ENCODE results near the gene PTTG1IP.

PTTG1IP gene

DNA sequence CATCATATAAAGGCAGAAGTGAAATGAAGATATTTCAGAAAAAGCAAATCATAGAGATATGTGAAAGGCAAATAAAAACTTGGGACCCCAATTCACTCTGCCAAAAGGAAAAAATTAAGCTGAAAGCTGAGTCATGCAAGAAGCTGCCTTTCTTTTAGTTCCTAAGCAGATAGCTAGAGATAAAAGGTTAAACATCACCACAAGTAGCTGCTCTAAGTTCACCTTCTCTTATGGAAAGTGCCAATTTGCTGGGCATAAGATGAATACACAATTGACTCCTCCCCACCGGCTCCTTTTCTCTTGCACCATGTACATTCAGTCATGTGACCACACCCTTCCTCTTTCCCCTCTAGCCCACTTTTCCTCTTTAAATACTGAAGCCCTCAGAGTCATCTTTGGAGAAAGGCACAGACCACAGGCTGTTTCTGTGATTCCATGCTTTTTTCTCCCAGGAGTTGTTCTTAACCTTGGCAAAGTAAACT lies 50.3 kb downstream of the PTTG1IP start:
- no peak for DNase-seq (ENCODE audit: low spot score)

DNA sequence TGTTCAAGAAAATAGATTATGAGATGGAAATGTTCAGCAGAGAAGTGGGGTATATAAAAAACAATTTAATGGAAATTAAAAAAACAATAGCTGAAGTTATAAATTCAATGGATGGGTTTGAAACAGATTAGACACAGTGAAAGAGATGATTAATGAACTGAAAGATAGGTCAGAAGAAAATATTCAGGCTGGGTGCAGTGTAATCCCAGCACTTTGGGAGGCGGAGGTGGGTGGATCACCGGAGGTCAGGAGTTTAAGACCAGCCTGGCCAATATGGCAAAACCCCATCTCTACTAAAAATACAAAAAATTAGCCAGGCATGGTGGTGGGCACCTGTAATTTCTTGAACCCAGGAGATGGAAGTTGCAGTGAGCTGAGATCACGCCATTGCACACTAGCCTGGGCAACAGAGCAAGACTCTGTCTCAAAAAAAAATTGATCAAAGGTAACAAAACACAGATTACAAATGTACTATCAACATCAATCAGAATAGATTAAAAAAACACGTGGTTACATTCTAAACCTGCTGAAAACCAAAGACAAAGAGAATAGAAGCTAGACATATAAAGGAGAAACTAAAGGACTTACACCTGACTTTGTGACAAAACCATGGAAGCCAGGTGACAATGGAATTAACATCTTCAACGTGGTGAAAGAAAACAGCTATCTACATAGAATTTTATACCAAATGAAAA lies 50.9 kb downstream of the PTTG1IP start:
- DNase-seq (ENCODE audit: low spot score), result no peak

DNA sequence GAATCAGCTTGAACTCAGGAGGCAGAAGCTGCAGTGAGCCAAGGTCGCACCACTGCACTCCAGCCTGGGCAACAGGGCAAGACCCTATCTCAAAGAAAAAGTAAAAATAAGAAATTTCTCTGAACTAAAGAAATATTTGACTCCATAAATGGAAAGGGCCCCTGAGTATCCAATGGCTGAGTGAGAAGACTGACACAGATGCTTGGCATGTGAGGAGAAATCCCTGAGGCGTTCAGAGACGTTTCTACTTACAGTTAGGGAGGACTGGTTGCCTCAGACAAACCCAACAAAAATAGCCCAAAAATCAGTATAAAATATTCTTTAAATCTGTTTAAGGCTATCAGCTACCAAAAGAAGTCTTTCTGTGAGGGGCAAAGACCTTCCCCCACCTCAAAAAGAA lies 52.6 kb downstream of the PTTG1IP start:
- DNase-seq (ENCODE audit: low spot score), result no peak

DNA sequence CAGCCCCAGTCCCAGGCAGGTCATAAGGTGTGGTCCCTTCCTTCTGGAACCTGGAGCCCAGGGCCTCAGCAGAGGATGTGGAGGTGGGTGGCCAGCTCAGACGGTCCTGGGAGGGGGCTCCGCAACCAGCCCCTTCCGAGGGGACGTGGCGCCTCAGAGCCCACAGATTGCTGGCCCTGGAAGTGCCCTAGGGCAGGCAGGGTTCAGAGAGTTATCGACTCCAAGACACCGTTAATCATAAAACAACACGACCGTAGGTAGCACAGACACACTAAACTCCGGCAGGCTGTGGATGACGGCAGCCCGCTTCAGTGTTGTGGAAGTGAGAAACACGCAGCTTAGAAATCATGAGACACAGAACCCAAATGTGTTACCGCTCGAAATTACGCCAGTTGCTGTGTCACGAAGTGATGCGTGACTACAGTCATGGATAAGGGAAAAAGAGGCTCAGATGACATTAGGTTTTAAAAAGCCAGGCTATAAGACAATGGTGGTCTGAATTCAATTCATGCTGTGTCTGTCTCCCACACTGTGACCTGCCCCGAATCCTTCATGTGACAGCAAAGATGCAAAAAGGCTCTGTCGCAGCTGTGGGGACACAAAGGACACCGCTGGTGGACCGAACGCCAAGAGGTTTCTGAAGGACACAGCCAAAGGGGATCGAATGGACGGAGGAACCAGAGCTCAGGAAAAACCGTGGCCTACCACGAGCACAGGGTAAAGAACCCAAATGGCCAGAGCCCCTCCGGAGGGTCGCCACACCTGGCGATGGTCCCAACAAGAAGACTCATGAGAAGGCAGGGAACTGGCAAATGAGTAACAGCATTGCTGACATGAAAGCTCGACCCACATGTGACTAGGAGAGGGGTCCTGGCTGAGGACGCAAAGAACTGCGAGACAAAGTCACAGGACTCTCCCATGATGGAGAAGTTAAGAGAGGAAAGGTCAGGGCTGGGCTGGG lies 53.9 kb downstream of the PTTG1IP start:
- no peak for DNase-seq (ENCODE audit: low spot score)

DNA sequence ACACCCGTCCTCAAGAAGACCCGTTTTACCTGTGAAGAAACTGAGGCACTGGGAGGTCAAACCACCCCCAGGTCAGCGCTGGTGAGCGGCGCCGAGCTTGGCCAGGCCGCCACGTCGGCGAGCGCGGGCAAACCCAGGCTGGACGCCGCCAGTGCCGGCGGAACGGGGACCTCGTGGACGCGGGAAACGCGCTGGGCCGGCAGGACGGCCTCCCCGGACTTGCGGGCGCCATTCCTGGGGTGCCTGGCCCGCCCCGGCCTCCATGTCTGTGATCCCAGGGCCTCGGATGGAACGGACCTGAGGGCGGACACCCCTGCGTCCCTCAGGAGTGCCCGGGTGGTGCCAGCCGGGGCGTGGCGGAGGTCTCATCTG lies 54.9 kb downstream of the PTTG1IP start:
- no peak for DNase-seq (ENCODE audit: low spot score)

DNA sequence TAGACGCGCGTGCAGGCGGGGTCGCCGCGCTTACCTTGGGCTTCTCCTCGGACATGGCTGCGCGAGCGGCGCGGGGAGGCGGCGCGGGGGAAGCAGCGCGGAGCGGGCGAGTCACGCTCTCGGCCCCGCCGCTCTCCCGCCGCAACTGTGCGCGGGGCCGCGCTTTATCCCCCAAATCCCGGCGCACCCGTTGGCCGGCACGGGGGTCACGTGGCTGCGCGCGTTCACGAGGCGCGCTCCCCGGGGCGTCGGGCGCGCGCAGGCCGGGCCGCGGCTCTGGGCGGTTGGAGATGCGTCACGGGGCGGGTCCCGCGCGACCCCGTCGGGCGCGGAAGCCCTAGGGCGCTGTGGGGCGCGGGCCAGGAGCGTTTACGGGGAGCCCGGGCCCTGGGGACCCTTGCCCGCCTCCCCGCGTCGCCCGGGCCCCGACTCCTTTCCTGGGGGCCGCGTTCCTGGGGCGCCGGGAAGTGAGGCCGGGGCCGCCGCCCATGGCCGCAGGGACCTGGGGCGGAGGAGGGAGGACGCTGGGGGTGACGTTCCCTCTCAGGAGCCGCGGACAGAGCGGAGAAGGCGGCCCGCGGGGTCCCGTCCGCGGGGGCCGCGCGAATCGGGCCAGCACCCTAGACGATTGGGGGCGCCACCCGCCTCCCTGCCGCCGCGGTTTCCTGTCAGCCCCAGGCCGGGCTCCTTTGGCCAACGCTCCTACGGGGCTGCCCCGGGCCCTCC lies 55.4 kb downstream of the PTTG1IP start, which contains the start of gene SUMO3:
TSS of gene SUMO3 (minus strand) at position 149 of the 726 bp plus-strand sequence. CDS start at position 55, 94 bp downstream.
- peak; percentile 78 for DNase-seq (ENCODE audit: low spot score)

DNA sequence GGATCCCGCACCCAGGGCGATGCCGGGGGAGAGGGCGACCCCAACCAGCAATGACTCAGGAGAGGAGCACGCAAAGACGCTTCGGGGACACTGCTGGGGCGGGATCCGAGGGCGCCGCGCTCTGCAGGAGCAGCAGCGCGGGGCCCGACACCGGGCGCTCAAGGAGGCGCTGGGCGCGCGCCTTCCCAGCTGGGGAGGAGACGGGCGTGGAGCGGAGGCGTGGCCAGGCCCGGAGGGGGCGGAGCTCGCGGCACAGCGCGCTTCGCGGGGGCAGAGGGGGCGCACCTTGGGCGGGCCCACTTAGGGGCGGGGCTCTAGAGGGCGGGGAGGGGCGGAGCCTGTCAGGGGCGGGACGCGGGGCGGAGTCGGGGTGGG lies 56.0 kb downstream of the PTTG1IP start:
- peak; percentile 95 for DNase-seq (ENCODE audit: low spot score)

DNA sequence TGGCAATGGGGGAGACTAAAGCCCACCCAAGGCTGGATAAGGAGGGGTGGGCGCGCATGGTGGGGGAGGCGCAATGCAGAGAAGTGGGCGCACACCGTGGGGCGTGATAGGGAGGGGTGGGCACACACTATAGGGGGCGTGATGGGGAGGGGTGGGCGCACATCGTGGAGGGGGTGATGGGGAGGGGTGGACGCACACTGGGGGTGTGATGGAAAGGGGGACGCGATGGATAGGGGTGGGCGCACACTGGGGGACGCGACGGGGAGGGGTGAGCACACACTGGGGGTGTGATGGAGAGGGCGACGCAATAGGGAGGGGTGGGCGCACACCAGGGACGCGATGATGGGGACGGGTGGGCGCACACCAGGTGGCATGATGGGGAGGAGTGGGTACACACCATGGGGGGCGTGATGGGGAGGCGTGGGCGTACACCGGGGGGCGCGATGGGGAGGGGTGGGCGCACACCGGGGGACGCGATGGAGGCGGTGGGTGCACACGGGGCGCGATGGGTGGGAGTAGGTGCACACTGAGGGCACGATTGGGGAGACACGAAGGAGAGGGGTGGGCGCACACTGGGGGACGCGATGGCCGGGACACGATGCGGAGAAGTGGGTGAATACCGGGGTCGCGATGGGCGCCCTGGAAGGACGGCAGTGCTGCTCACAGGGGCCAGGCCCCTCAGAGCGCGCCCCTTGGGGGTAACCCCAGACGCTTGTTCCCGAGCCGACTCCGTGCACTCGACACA lies 56.6 kb downstream of the PTTG1IP start:
- DNase-seq (ENCODE audit: low spot score), result peak; percentile 33

DNA sequence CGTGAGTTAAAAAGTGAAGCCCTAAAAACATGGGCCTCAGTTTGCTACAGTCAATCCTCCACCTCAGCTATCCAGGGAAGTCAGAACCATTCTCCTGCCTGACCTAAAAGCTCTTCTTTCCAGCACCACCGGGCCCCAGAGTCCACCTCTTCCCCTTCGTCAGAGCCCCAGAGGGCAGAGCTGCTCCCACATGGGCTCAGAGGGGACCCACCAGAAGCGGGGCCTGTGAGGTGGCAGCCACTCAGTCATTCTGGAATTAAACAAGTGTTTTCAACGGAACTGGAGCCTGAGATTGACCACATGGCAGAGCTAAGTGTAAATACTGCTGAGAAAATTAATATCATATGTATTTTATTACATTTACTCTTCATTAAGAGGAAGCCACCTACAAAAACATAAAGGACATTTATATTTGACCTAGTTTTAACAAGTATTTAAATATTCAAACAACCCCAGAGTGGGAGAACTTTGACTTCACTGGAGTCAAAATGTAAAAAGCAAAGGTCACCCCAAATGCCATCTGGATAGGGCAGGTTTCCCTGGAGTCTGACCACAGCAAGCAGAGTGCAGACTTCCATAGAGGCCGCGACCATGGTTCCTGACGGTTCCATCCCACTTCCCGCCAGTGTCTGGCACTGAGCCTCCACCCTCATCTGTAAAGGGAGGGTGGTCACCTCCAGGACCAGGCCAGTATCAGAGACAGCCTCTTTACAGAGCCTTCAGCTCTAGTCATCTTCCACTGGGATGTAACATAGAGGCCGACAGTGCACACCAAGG lies 57.5 kb downstream of the PTTG1IP start:
- no peak for DNase-seq (ENCODE audit: low spot score)

DNA sequence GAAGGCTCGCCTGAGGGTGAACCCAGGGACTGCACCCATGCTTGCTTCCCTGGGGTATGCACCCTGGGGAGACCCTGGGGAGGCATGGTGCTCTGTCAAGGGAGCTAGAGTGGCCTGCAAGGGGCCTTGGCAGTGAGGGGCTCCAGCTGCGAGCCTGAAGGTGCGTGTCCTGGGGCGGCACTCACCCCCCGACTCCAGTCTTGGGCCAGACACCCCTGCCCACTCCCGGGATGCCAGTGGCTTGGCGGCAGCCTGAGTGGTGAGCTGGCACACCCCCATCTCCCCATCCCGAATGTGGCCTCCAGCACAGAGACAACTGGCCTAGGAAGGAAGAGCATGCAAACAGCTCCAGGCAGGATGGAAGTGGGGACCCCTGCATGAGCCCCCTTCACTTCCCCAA lies 58.3 kb downstream of the PTTG1IP start:
- no peak for DNase-seq (ENCODE audit: low spot score)

GRCh38 chr21:44814498-44815023 lies 58.9 kb downstream of the PTTG1IP start:
- DNase-seq (ENCODE audit: low spot score), result no peak

GRCh38 chr21:44813727-44814126 lies 59.8 kb downstream of the PTTG1IP start:
- no peak for DNase-seq (ENCODE audit: low spot score)

DNA sequence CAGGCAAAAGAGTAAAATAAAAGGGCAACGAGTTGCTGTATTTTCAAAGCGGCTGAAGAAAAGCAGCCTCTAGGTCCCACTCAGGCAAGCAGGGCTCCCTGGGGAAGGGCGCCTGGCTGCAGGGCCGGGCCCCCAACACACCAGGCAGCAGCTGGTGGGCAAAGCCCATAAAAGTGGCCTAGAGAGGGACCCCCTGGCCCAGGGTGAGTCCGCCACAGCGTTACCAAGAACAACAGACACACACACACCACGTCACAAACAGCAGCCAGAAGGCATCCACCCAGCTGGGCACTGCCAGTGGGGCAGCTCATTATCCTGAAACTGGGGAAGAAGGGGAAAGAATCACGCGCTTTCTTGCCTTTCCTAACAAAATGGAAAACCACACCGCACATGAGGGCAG lies 60.3 kb downstream of the PTTG1IP start:
- DNase-seq (ENCODE audit: low spot score), result no peak

GRCh38 chr21:44812640-44813039 lies 60.9 kb downstream of the PTTG1IP start:
- no peak for DNase-seq (ENCODE audit: low spot score)

GRCh38 chr21:44810779-44811178 lies 62.7 kb downstream of the PTTG1IP start:
- DNase-seq (ENCODE audit: low spot score), result no peak

DNA sequence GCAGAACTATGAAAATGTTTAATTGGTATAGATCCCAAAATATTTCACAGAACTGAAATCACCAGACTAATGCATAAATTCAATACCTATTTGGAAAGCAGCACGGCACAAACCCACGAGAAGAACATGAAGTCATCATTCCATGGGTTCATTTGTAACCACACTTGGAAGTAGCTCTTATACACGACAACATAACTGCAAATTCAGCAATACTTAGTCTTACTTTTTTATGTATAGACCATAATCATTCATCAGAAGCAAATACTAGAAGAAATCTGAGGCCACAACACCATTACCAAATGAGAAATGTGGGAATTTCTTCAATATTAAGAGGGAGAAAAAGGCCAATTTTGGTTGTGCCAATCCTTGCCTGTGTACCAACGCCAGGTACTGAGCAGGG lies 67.6 kb downstream of the PTTG1IP start:
- no peak for DNase-seq (ENCODE audit: low spot score)

GRCh38 chr21:44805226-44805625 lies 68.3 kb downstream of the PTTG1IP start:
- no peak for DNase-seq (ENCODE audit: low spot score)

DNA sequence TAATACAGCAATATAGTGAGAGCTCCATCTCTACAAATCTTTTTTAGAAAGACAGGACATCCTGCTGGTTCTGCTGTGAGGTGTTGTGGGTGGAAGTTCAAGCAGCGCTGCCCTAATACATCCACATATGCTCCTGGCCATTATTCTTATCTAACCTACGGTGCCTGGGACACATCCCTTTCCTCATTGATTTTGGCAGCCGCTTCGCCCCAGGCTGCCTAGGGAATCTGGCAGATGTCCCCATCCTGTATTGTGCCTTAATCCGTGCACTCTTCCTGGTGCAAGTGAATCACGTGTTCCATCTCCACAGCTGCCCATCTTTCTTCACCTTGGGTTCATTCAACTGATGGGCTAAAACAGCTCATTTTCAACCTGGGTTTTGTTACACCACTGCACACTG lies 68.7 kb downstream of the PTTG1IP start:
- no peak for DNase-seq (ENCODE audit: low spot score)

- DNase-seq (ENCODE audit: low spot score), result no peak
Observed at GRCh38 chr21:44803651-44804050, 69.8 kb downstream of the PTTG1IP start.

DNA sequence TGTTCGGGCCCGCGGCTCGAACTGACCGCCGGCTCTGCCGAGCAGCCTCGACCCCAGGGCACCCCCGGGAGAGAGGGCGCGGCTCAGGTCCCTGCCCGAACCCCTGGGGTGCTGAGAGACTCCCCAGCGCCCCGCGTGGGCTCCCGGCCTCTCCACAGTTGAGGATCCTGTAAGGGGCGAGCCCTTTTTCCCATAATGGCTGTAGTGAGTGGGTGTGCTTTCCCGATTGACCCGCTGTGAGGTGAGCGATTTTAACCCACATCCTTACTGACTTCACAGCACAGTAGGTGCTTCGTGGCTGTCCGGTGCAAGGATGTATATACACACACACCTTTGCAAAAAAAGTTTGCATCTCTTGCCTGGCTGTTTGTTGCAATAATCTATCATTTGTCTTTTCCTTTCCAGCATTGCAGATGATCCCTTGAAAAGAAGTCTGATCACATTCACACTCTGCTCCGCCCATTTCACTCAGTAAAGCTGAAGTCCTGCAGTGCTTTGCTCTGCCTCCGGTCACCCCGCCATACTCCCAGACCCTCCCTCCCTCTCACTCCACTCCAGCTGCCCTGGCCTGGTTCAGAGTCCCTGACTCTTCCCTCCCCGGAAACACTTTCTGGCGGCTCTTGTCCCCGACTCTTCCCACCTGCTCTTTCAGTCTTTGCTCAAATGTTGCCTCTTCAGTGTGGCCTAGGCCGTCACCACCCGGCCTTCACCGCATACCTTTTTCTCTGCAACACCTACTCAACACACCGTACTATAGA lies 70.9 kb downstream of the PTTG1IP start:
- no peak for DNase-seq (ENCODE audit: low spot score)
